IgD-negative memory B cell (primary cell): ENCODE measurements around the gene CARTPT. TPM values are rescaled to one million over a fixed set of nuclear protein-coding genes. Genes with fewer than 3 reads are reported as not detected.

Source experiments
- H3K27ac Mint-ChIP-seq, 3 donors: one replicate each; pipeline ENCODE4 v1.8.0; 2020 to 2022; ENCODE audit warnings: mild to moderate bottlenecking in 3 of 3, mixed read lengths in 3 of 3, moderate library complexity in 1 of 3
- H3K27me3 Mint-ChIP-seq: one replicate; pipeline ENCODE4 v1.8.0; 2021; ENCODE audit warnings: mixed read lengths
- H3K36me3 Mint-ChIP-seq: one replicate; pipeline ENCODE4 v1.8.0; 2020; ENCODE audit warnings: mild to moderate bottlenecking, mixed read lengths
- H3K4me1 Mint-ChIP-seq, 3 donors: one replicate each; pipeline ENCODE4 v1.8.0; 2020 to 2022; ENCODE audit warnings: mixed read lengths in 3 of 3, mild to moderate bottlenecking in 1 of 3
- H3K4me3 Mint-ChIP-seq, 4 donors: one replicate each; pipeline ENCODE4 v1.8.0; 2020 to 2022; ENCODE audit warnings: mild to moderate bottlenecking in 4 of 4, mixed read lengths in 4 of 4, moderate library complexity in 3 of 4
- H3K9me3 Mint-ChIP-seq, 3 donors: one replicate each; pipeline ENCODE4 v1.8.0; 2020 to 2021; ENCODE audit warnings: mixed read lengths in 3 of 3, mild to moderate bottlenecking in 1 of 3
- polyA plus RNA-seq: library from polyadenylated mRNA; unstranded; fragments of 300-500 nt; fragmentation: Illumina TruSeq; gene quantifications from one replicate; pipeline ENCODE4 v1.2.3, GENCODE V29; 2021

Gene CARTPT
- polyA plus RNA-seq, 1 donor from 2014 or later, result not detected

GRCh38 chr5:71705421-71705820 is 13.7 kb upstream of the CARTPT start:
- Mint-ChIP-seq H3K36me3 (no peaks in the 10 kb centered on the region), H3K27ac (no peak overlapping the region), H3K27me3 (peaks cover 5% of the 10 kb centered on the region), H3K9me3 (no peaks in the 10 kb centered on the region), H3K4me3 (no peak overlapping the region), H3K4me1 (no peaks in the 10 kb centered on the region)

DNA sequence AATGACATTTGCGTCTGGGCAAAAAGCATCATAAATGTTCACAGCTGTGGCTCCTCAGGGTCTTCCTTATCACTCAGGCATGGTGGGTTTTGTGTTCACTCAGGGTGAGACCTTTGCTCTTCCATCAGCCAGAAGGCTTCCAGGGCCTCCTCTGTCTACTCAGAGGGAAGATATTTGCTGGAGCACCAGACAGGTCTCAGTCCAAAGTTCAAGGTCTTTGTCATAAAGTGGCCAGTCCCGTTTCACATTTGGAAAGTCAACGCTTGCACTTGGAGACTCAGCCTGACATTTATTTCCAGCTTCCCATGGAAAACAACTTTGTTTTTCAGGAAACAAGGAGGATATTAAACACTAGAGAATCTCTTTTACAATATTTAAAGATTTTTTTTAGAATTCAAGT is 12.2 kb upstream of the CARTPT start:
- H3K9me3 Mint-ChIP-seq, result no peaks in the 10 kb centered on the region
- no peaks in the 10 kb centered on the region for H3K36me3 Mint-ChIP-seq
- peaks cover 5% of the 10 kb centered on the region for H3K27me3 Mint-ChIP-seq

GRCh38 chr5:71711610-71712009 is 7.5 kb upstream of the CARTPT start:
- Mint-ChIP-seq H3K36me3 (no peaks in the 10 kb centered on the region), H3K4me1 (no peaks in the 10 kb centered on the region), H3K27ac (no peak overlapping the region), H3K9me3 (no peaks in the 10 kb centered on the region), H3K4me3 (no peak overlapping the region), H3K27me3 (peaks cover 10% of the 10 kb centered on the region)

More for the DNA sequence above, 12.2 kb upstream of the CARTPT start:
- H3K4me1 Mint-ChIP-seq, result no peaks in the 10 kb centered on the region
- H3K27ac Mint-ChIP-seq, result no peak overlapping the region
- H3K4me3 Mint-ChIP-seq, result no peak overlapping the region

- Mint-ChIP-seq H3K4me3 (no peak overlapping the region), H3K27ac (no peak overlapping the region), H3K4me1 (no peaks in the 10 kb centered on the region), H3K9me3 (peaks cover 0 to 5% (median 0%) of the 10 kb centered on the region in 3 donors), H3K27me3 (peaks cover 29% of the 10 kb centered on the region), H3K36me3 (no peaks in the 10 kb centered on the region)
Observed at GRCh38 chr5:71714911-71715310, 4.2 kb upstream of the CARTPT start.

- Mint-ChIP-seq H3K4me1 (no peaks in the 10 kb centered on the region), H3K36me3 (no peaks in the 10 kb centered on the region), H3K27me3 (peaks cover 30% of the 10 kb centered on the region), H3K4me3 (no peak overlapping the region), H3K27ac (no peak overlapping the region), H3K9me3 (no peaks in the 10 kb centered on the region)
Observed at GRCh38 chr5:71727978-71728377, 8.9 kb downstream of the CARTPT start.

DNA sequence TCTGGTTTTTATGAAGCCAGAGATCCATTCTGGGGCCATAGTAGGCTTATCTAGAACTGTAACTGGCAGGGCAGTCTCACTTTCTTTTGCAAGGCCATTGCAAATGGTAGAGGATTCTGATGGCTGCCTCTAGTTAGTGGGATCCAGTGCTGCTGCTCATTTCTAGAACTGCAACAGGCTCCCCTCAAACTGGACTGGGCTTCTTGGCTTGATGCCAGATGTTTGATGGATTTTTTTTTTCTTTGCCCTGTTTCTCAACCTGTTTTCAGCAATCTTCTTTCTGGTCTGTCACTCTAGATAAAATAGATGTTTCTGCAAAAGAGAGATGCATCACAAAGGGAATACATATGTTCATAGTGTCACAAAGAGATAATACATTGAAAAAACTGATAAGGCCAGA is 11.9 kb downstream of the CARTPT start:
- Mint-ChIP-seq H3K9me3 (no peaks in the 10 kb centered on the region), H3K36me3 (peaks cover 1% of the 10 kb centered on the region), H3K27ac (no peak overlapping the region), H3K27me3 (peaks cover 27% of the 10 kb centered on the region), H3K4me1 (no peaks in the 10 kb centered on the region), H3K4me3 (no peak overlapping the region)

GRCh38 chr5:71732011-71732410 is 12.9 kb downstream of the CARTPT start:
- H3K4me1 Mint-ChIP-seq, result no peaks in the 10 kb centered on the region
- H3K36me3 Mint-ChIP-seq, result peaks cover 3% of the 10 kb centered on the region
- H3K4me3 Mint-ChIP-seq, result no peak overlapping the region
- H3K27me3 Mint-ChIP-seq, result peaks cover 21% of the 10 kb centered on the region
- H3K27ac Mint-ChIP-seq, result no peak overlapping the region
- no peaks in the 10 kb centered on the region for H3K9me3 Mint-ChIP-seq

DNA sequence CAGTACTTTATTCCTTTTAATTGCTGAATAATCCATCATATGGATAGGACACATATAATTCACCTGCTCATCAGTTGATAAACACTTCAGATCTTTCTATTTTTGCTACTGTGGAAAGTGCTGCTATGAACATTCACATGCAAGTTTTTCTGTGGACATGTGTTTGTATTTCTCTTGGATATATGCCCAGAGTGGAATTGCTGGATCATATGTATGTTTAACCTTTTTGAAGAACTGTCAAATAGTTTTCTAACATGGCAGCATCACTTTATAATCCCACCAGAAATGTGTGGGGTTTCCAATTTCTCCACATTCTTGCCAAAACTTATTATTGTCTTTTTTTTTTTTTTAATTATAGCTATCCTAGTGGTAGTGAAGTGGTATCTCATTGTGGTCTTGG is 15.1 kb downstream of the CARTPT start:
- Mint-ChIP-seq H3K27me3 (peaks cover 12% of the 10 kb centered on the region), H3K9me3 (no peaks in the 10 kb centered on the region), H3K27ac (no peak overlapping the region), H3K4me1 (no peaks in the 10 kb centered on the region), H3K4me3 (no peak overlapping the region), H3K36me3 (peaks cover 3% of the 10 kb centered on the region)

DNA sequence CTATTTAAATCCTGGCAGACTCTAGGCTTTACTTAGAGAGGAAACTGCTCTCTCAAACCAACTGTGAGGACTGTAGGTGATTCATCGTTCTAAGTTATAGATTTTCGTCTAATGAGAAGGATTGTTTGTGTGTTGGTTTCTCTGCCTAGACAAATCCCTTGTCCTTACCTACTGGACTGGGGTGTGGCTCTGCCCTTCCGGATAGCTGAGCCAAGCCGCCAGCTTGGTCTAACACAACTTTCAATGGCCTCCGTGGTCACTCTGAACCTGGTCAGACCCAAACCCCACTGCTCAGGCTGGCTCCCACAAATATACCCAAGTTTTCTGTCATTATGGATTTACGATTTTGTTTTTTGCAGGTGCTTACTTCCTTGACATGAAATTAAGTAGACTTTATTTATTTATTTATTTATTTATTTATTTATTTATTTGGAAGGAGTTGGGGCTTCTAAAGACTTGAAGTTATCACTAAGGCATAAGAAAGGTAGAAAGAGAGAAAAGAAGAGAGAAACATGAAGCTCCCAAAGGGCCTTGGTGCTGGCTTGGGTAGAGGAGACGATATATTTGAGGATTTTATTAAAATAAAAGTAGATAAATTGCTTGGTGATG is 19.0 kb downstream of the CARTPT start:
- peaks cover 8% of the 10 kb centered on the region for H3K27me3 Mint-ChIP-seq
- peak overlapping the region in 1 of 3 donors; percentile 69 for H3K27ac Mint-ChIP-seq
- H3K9me3 Mint-ChIP-seq, result peaks cover 0 to 7% (median 0%) of the 10 kb centered on the region in 3 donors
- no peak overlapping the region for H3K4me3 Mint-ChIP-seq
- peaks cover 5% of the 10 kb centered on the region for H3K36me3 Mint-ChIP-seq
- H3K4me1 Mint-ChIP-seq, result peaks cover 0 to 3% (median 0%) of the 10 kb centered on the region in 3 donors

DNA sequence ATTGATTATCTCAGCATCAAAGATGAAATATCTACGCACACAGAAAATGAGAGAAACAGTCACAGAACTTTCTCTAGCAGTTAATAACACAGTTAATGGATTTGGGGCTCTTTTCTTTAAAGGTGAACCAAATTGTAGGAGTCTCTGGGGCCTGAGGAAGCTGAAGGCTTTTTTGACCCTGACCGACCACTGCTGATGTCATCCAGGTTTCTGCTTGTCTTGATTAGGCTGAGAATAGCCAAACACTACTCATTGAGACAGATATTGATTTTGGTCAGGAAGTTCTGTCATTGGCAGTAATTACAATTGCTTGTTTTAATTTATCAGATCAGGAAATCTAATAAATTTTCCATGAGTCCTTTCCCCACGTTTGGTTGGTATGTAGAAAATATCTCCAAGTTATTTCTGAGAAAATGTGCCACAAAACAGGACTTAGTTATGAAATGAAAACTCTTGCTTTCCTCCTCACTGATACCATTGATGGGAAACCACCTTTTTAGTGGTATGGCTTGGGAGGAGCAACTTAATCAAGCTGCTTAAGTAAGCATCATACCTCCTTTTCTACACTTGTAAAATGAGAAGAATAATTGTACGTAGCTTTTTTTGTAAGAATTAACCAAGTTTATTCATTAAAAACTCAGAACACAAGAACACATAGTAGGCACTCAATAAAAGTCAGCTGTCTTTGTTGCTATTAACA is 19.7 kb downstream of the CARTPT start:
- H3K4me3 Mint-ChIP-seq, result no peak overlapping the region
- peaks cover 8% of the 10 kb centered on the region for H3K27me3 Mint-ChIP-seq
- peaks cover 0 to 3% (median 0%) of the 10 kb centered on the region in 3 donors for H3K4me1 Mint-ChIP-seq
- peaks cover 0 to 7% (median 0%) of the 10 kb centered on the region in 3 donors for H3K9me3 Mint-ChIP-seq
- H3K36me3 Mint-ChIP-seq, result peaks cover 5% of the 10 kb centered on the region
- no peak overlapping the region for H3K27ac Mint-ChIP-seq

DNA sequence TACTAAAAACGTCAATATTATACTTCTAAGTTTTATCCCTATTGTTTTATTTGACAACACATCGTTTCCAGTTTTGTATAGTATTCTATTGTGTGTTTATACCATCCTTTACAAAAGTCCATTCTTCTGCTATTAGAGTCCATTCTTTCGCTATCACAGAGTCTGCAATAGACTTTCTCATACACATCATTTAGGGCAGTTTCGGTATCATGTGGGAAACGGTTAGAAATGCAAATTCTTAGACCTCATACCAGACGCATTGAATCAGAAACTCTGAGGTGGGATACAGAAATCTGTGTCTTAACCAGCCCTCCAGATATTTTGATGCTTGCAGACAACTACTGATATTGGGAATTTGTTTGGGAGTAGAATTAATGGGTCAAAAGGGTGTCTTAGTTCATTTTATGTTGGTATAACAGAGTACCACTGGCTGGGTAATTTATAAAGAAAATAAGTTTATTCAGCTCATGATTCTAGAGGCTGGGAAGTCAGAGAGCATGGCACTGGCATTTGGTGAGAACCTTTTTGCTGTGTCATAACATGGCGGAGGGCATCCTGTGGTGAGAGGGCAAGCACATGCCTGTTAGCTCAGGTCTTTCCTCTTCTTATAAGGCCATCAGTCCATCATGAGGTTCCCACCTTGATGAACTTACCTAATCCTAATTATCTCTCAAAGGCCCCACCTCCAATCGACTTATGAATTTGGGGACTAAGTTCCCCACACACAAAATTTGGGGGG is 21.1 kb downstream of the CARTPT start:
- no peak overlapping the region for H3K4me3 Mint-ChIP-seq
- H3K27me3 Mint-ChIP-seq, result peaks cover 8% of the 10 kb centered on the region
- H3K36me3 Mint-ChIP-seq, result peaks cover 5% of the 10 kb centered on the region
- H3K4me1 Mint-ChIP-seq, result peaks cover 0 to 3% (median 0%) of the 10 kb centered on the region in 3 donors
- H3K27ac Mint-ChIP-seq, result no peak overlapping the region
- peaks cover 0 to 7% (median 0%) of the 10 kb centered on the region in 3 donors for H3K9me3 Mint-ChIP-seq

DNA sequence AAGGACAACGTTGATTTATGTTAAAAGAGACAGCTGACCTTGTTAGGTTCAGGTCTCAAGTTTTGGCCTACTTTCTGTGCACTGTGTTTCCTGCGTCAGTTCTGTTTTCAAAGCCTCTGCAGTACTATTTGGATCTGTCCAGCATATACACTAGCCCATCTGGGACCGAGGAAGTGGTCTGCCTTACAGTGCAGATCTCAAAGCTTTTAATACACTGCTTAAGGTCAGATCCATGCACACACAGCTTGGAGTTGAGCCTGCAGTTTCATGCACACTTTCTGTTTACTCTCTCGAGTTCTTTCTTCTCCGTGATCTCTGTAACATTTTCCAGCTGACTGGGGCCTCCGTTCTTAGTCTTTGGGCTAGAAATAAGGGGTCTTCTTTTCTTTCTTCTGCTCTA is 24.1 kb downstream of the CARTPT start:
- Mint-ChIP-seq H3K9me3 (peaks cover 0 to 7% (median 0%) of the 10 kb centered on the region in 3 donors), H3K27me3 (peaks cover 2% of the 10 kb centered on the region), H3K27ac (no peak overlapping the region), H3K36me3 (peaks cover 2% of the 10 kb centered on the region), H3K4me1 (peaks cover 0 to 3% (median 0%) of the 10 kb centered on the region in 3 donors), H3K4me3 (no peak overlapping the region)

DNA sequence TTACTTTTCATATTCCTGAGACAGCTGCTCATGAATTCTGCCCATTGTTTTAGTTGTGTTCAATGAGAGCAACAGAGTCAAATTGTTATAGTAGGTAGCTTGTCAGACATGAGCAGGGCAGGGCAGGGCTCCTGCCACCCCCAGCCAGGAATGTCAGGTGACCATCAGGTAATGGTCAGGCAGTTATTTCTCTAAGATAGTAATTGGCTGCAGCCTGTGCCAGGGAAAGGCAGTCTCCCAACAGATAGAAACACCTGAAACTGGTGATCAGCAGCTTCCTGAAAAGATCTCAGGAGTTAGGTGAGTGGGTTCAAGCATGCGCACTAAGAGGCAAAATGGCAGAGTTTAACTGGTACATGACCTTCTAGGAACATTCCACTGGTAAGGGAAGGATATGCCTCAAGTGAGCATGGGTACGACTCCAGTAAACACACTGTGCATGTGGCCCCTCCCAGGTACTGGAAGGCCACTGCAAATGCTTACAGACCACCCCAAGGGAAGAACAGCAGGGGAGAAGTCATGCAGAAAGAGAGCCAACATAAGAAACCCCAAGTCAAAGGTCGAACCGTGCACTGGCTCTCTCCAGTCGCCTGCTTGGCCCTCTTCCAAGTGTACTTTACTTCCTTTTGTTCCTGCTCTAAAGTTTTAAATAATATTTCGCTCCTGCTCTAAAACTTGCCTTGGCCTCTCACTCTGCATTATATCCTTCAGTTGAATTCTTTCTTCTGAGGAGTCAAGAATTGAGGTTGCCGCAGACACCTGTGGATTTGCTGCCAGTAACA is 25.1 kb downstream of the CARTPT start:
- Mint-ChIP-seq H3K4me3 (no peak overlapping the region), H3K27me3 (no peaks in the 10 kb centered on the region), H3K9me3 (peaks cover 0 to 7% (median 0%) of the 10 kb centered on the region in 3 donors), H3K27ac (no peak overlapping the region), H3K4me1 (peaks cover 0 to 3% (median 0%) of the 10 kb centered on the region in 3 donors), H3K36me3 (peaks cover 2% of the 10 kb centered on the region)

GRCh38 chr5:71747182-71747581 is 28.1 kb downstream of the CARTPT start:
- Mint-ChIP-seq H3K9me3 (no peaks in the 10 kb centered on the region), H3K4me1 (no peaks in the 10 kb centered on the region), H3K4me3 (no peak overlapping the region), H3K27me3 (peaks cover 5% of the 10 kb centered on the region), H3K36me3 (no peaks in the 10 kb centered on the region), H3K27ac (no peak overlapping the region)

DNA sequence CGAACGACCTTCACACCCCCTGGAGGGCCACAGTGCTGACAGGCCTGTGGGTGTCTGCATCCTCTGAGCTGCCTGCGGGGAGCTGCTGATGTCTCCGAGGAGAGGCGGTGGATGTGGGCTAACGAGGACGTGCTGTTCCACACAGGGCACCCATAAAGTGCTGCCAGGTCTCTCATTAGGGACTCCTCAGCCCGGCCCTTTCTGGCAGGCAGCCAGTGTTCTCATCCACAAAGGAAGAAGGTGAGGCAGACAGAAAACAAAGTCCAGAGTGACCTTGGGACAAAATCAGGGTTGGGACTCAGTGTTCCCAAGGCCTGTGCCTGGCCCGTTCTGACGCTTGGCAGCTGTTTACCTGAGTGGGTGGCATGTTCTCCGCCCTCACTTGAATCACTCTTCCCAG is 29.3 kb downstream of the CARTPT start:
- Mint-ChIP-seq H3K36me3 (no peaks in the 10 kb centered on the region), H3K9me3 (no peaks in the 10 kb centered on the region), H3K4me1 (no peaks in the 10 kb centered on the region), H3K27me3 (peaks cover 5% of the 10 kb centered on the region), H3K4me3 (no peak overlapping the region), H3K27ac (no peak overlapping the region)
